OCI-LY3 (cell line): Measurements from ENCODE around the gene NIPBL.

Experiments used
- H2AFZ ChIP-seq: fragments of 200-600, 300-600 bp; shearing (Covaris generic); 2 replicates; pipeline ENCODE4 v1.6.0; 2014; ENCODE audit warnings: antibody characterized with exemption, low read depth, low read length
- H3K27ac ChIP-seq: fragments of 200-600, 300-600 bp; sonication (generic); 2 replicates; pipeline ENCODE4 v1.5.1; 2014; ENCODE audit warnings: mild to moderate bottlenecking, low read length, moderate library complexity, mixed read lengths
- H3K27me3 ChIP-seq: fragments of 200-600, 300-600 bp; sonication (generic); 2 replicates; pipeline ENCODE4 v1.6.1; 2014; ENCODE audit warnings: low read depth, low read length, mixed read lengths
- H3K36me3 ChIP-seq: fragments of 200-600, 300-600 bp; sonication (generic); replicated peaks from 2 replicates; pipeline ENCODE3; 2014; ENCODE audit warnings: low read depth, low read length, mixed read lengths
- H3K4me1 ChIP-seq: fragments of 300-600, 200-600 bp; sonication (generic); 2 replicates; pipeline ENCODE4 v1.6.1; 2014; ENCODE audit warnings: low read length, mixed read lengths
- H3K4me2 ChIP-seq: fragments of 200-600, 300-600 bp; sonication (generic); 2 replicates; pipeline ENCODE4 v1.6.1; 2014; ENCODE audit warnings: low read length, mixed read lengths
- H3K4me3 ChIP-seq: fragments of 300-600, 200-600 bp; sonication (generic); 2 replicates; pipeline ENCODE4 v1.5.1; 2014; ENCODE audit warnings: antibody characterized with exemption, mild to moderate bottlenecking, low read length, moderate library complexity
- H3K79me2 ChIP-seq: fragments of 300-600, 200-600 bp; shearing (Covaris generic); 2 replicates; pipeline ENCODE4 v1.6.1; 2014; ENCODE audit warnings: mild to moderate bottlenecking, low read length, mixed read lengths
- H3K9ac ChIP-seq: fragments of 300-600, 200-600 bp; shearing (Covaris generic); 2 replicates; pipeline ENCODE4 v1.6.0; 2014; ENCODE audit warnings: mild to moderate bottlenecking, low read length, moderate library complexity
- H3K9me3 ChIP-seq: fragments of 200-600, 300-600 bp; shearing (Covaris generic); 2 replicates; pipeline ENCODE4 v1.6.1; 2014; ENCODE audit warnings: low read length, mixed read lengths; ENCODE audit not compliant: insufficient read depth
- H4K20me1 ChIP-seq: fragments of 200-600, 300-600 bp; sonication (generic); 2 replicates; pipeline ENCODE4 v1.6.1; 2016; ENCODE audit warnings: low read length, mixed read lengths; ENCODE audit not compliant: insufficient read depth
- CTCF ChIP-seq: fragments of 200-600, 300-600 bp; sonication (generic); IDR thresholded peaks from 2 replicates; pipeline ENCODE4 v1.5.1; 2014; ENCODE audit warnings: antibody characterized with exemption, low read length, low read depth
- EZH2phosphoT487 ChIP-seq: fragments of 200-600 bp; shearing (Covaris generic); IDR thresholded peaks from 2 replicates; pipeline ENCODE4 v1.6.1; 2018; ENCODE audit warnings: antibody characterized with exemption, mixed run types, low read depth

NIPBL gene

DNA sequence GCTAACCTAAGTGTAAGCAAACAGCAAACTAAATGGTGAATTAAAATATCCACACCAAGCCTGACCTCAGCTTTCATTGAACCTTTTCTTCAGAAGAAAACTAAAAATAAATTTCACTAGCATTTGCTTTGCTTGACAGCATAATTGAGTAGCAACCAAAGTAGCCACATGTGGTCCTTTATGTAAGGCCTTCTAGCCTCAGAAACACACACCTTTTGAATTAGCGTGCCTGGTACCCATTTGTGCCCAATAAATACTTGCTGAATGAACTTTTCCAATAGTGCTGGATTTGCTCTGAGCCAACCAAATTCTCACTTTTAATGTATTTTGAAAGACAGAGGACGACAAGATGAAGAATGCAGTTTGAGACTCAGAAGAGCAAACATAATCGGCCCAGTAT, 2.1 kb upstream of the NIPBL start:
- peaks cover 43% of the 10 kb centered on the region for H4K20me1 ChIP-seq
- H2AFZ ChIP-seq = no peak overlapping the region
- H3K4me1 ChIP-seq = peaks cover 44% of the 10 kb centered on the region
- no peak overlapping the region for H3K27ac ChIP-seq
- peak overlapping the region; percentile 84 for H3K4me2 ChIP-seq
- peaks cover 84% of the 10 kb centered on the region for H3K79me2 ChIP-seq
- peak overlapping the region; percentile 98; the same call in 1 of the 2 replicates for H3K9ac ChIP-seq
- peak overlapping the region; percentile 98 for H3K4me3 ChIP-seq
- no peaks in the 10 kb centered on the region for H3K27me3 ChIP-seq
- H3K9me3 ChIP-seq = no peaks in the 10 kb centered on the region
- no peak for TF ChIP-seq EZH2phosphoT487
- no peaks in the 10 kb centered on the region for H3K36me3 ChIP-seq

DNA sequence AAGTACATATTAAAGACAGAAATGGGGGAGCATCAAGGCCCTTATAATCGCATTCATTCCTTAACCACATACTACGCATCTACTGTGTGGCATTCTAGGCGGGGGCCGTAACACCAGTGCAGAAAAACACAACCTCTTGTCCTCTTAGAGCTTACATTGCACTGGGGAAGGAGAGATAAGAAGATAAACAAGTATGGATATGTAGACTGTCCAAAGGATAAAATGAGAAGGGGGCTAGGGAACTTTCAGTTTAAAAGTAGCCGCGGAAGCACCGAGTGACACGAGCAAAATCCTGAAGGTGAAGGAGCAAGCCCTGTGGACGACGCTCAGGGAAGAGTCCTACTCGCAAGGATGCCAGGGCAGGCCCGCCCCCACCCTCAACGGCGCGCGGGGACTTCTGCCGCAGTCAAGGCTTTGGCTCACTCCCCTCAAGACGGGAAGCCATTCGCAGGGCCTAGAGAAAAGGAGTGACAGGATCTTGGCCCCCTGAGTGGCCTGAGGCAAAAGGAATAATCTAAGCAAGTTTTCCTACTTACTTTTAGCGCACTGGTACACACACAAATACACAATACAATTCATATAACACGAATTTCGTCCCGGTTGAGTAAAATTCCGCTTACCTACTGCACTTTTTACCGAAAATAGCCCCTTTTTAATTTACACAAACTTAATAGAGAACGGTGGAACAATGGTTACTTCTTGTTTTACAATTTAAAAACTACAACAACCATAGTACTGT, 1.3 kb upstream of the NIPBL start:
- no peaks in the 10 kb centered on the region for H3K9me3 ChIP-seq
- peaks cover 49% of the 10 kb centered on the region for H4K20me1 ChIP-seq
- peak overlapping the region; percentile 98 for H3K4me3 ChIP-seq
- peaks cover 91% of the 10 kb centered on the region for H3K79me2 ChIP-seq
- no peaks in the 10 kb centered on the region for H3K27me3 ChIP-seq
- no peak overlapping the region for H2AFZ ChIP-seq
- no peak for TF ChIP-seq EZH2phosphoT487
- TF ChIP-seq CTCF = no peak
- H3K4me1 ChIP-seq = peaks cover 47% of the 10 kb centered on the region
- H3K9ac ChIP-seq = peak overlapping the region; percentile 98
- no peaks in the 10 kb centered on the region for H3K36me3 ChIP-seq
- peak overlapping the region; percentile 84 for H3K4me2 ChIP-seq
- peak overlapping the region; percentile 83 for H3K27ac ChIP-seq

- no peaks in the 10 kb centered on the region for H3K9me3 ChIP-seq
- H3K79me2 ChIP-seq = peaks cover 97% of the 10 kb centered on the region
- H3K9ac ChIP-seq = peak overlapping the region; percentile 98
- peak overlapping the region; percentile 72 for H2AFZ ChIP-seq
- peaks cover 54% of the 10 kb centered on the region for H4K20me1 ChIP-seq
- peak overlapping the region; percentile 98 for H3K4me3 ChIP-seq
- H3K4me2 ChIP-seq = peak overlapping the region; percentile 84
- H3K4me1 ChIP-seq = peaks cover 47% of the 10 kb centered on the region
- peak overlapping the region; percentile 83 for H3K27ac ChIP-seq
- peak; percentile 55 for TF ChIP-seq CTCF
- no peak for TF ChIP-seq EZH2phosphoT487
- H3K27me3 ChIP-seq = no peaks in the 10 kb centered on the region
- no peaks in the 10 kb centered on the region for H3K36me3 ChIP-seq
These were observed 725 bp upstream of the NIPBL start for GRCh38 chr5:36875790-36876298.

DNA sequence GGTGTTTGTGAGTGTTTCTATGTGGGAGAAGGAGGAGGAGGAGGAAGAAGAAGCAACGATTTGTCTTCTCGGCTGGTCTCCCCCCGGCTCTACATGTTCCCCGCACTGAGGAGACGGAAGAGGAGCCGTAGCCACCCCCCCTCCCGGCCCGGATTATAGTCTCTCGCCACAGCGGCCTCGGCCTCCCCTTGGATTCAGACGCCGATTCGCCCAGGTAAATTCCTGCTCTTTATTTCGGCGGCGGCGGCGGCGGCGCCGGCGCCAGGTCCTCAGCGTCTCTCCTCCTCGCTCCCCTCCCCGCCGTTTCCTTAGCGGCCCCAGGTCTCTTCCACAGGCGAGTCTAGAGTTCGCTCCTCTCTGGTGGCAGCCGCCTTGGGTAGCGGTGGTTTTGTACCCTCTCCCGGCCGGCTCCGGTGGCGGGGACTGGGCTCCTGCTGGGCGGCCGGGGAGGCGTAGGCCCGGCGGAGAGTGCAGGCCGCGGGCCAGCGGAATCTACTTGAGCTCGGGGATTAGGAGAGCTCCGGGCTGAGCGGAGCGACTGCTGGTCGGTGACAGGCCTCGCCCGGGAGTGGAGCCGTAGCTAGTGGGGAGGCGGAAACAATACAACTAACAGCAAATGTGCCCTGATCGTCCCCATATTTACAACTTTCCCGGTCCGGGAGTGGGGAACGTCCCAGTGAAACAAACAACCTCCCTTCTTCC, 547 bp downstream of the NIPBL start:
- Histone ChIP-seq H3K4me3 (peak overlapping the region; percentile 98), H3K27me3 (no peaks in the 10 kb centered on the region), H3K9ac (peak overlapping the region; percentile 98), H3K4me1 (peaks cover 47% of the 10 kb centered on the region), H3K27ac (peak overlapping the region; percentile 91), H4K20me1 (peaks cover 56% of the 10 kb centered on the region), H3K4me2 (peak overlapping the region; percentile 74), H3K36me3 (no peaks in the 10 kb centered on the region), H2AFZ (peak overlapping the region; percentile 61; the same call in 1 of the 2 replicates), H3K9me3 (no peaks in the 10 kb centered on the region), H3K79me2 (peaks cover 98% of the 10 kb centered on the region)
- TF ChIP-seq EZH2phosphoT487 (no peak), CTCF (no peak)
